Measurements from ENCODE around the gene RNF150.

- no peak for TF ChIP-seq CTCF (conservative IDR thresholded peaks at IDR 0.05)
- no peak for TF ChIP-seq EZH2 (IDR thresholded peaks at IDR 0.05; ENCODE audit: low read depth)
These were observed 276.6 kb downstream of the RNF150 start for GRCh38 chr4:140856621-140857062.

All from PC-9 (cell line).